AG08396 (cell line): ENCODE data around the gene GCLM.
A peak's percentile ranks its signal among the peaks of the same experiment; 100 is the strongest.
"Not testable (repeated sequence)": the region's sequence is repeated elsewhere in the genome, so short reads cannot be mapped to it uniquely, and the experiment has no call there.

Experiments used
- DNase-seq: peaks from one replicate; pipeline ENCODE4 v3.0.0; 2012; ENCODE audit warnings: low spot score, mixed read lengths

The GCLM gene

GRCh38 chr1:93909146-93910050 lies at the start of gene GCLM:
Gene GCLM (minus strand): TSS chr1:93909430. CDS start chr1:93909163, 267 bp downstream.
- DNase-seq, result peak; percentile 98

GRCh38 chr1:93958726-93959100 lies 49.5 kb upstream of the GCLM start:
- no peak for DNase-seq

GRCh38 chr1:93958032-93958725 lies 48.9 kb upstream of the GCLM start:
- DNase-seq, result no peak

- DNase-seq, result no peak
Observed at GRCh38 chr1:93955765-93956164, 46.5 kb upstream of the GCLM start.

- not testable (repeated sequence) for DNase-seq
Observed at GRCh38 chr1:93947002-93947686, 37.9 kb upstream of the GCLM start.

- DNase-seq, result no peak
Observed at GRCh38 chr1:93938461-93939145, 29.4 kb upstream of the GCLM start.

GRCh38 chr1:93937997-93938396 lies 28.8 kb upstream of the GCLM start:
- DNase-seq, result no peak

GRCh38 chr1:93925206-93925605 lies 16.0 kb upstream of the GCLM start:
- DNase-seq, result no peak

- DNase-seq, result no peak
Observed at GRCh38 chr1:93919780-93920179, 10.6 kb upstream of the GCLM start.

- DNase-seq, result no peak
Observed at GRCh38 chr1:93917302-93917701, 8.1 kb upstream of the GCLM start.

GRCh38 chr1:93910880-93911279 lies 1.6 kb upstream of the GCLM start:
- DNase-seq, result not testable (repeated sequence)

GRCh38 chr1:93910305-93910704 lies 1.1 kb upstream of the GCLM start:
- no peak for DNase-seq

- peak; percentile 34 for DNase-seq
Observed at GRCh38 chr1:93908394-93909145, 660 bp downstream of the GCLM start.

- peak; percentile 38 for DNase-seq
Observed at GRCh38 chr1:93907718-93908117, 1.5 kb downstream of the GCLM start.

GRCh38 chr1:93906480-93906879 lies 2.8 kb downstream of the GCLM start:
- no peak for DNase-seq

- DNase-seq, result peak; percentile 34
Observed at GRCh38 chr1:93905734-93906133, 3.5 kb downstream of the GCLM start.

- DNase-seq, result no peak
Observed at GRCh38 chr1:93905051-93905450, 4.2 kb downstream of the GCLM start.

- DNase-seq, result no peak
Observed at GRCh38 chr1:93904228-93904627, 5.0 kb downstream of the GCLM start.

- DNase-seq, result no peak
Observed at GRCh38 chr1:93900723-93901504, 8.3 kb downstream of the GCLM start.

GRCh38 chr1:93899543-93900207 lies 9.6 kb downstream of the GCLM start:
- DNase-seq, result no peak
